Left lobe of liver (tissue), 2 donors: ENCODE data around the gene RNF7. TPM values are rescaled to one million over a fixed set of nuclear protein-coding genes. Genes with fewer than 3 reads are reported as not detected.
"Not testable (repeated sequence)": the region's sequence is repeated elsewhere in the genome, so short reads cannot be mapped to it uniquely, and the experiment has no call there.

Experiments
- ATAC-seq: fragments of 200-7000 bp; cut with Tn5 transposase; one replicate; pipeline ENCODE4 v1.9.1; 2020; ENCODE audit warnings: mild to moderate bottlenecking, moderate library complexity
- DNase-seq: peaks from one replicate; pipeline ENCODE4 v3.0.0-alpha.2; 2020; ENCODE audit warnings: low spot score
- total RNA-seq: library from RNA; stranded (reverse); gene quantifications from one replicate; pipeline ENCODE4 v1.2.1, GENCODE V29; 2021
- donor health status: DM: no; HTN: no; CAD: no; lungs with moderate emphysema.
- donor health status: DM: no; HTN: yes; CAD: no.

The RNF7 gene
- total RNA-seq, 1 donor from 2014 or later: 33.0 TPM

DNA sequence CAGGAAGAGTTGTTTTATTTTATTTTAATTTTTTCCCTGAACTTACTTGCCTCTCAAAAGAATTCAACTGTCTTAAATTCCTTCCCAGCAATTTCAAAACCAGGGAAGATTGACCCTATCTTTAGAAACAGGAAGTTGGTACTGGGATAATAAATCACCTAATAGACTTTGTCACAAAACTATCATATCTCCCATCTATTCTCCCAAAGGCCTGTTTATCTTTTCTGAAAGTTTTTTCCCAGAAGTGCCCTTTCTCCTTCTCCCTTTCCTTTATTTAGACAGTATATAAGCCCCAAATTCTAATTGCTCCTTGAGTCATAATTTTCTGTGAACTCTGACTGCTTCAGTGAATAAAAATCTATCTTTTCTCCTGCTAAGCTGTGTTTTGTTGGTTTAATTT lies 2.9 kb upstream of the RNF7 start:
- ATAC-seq: no peak

DNA sequence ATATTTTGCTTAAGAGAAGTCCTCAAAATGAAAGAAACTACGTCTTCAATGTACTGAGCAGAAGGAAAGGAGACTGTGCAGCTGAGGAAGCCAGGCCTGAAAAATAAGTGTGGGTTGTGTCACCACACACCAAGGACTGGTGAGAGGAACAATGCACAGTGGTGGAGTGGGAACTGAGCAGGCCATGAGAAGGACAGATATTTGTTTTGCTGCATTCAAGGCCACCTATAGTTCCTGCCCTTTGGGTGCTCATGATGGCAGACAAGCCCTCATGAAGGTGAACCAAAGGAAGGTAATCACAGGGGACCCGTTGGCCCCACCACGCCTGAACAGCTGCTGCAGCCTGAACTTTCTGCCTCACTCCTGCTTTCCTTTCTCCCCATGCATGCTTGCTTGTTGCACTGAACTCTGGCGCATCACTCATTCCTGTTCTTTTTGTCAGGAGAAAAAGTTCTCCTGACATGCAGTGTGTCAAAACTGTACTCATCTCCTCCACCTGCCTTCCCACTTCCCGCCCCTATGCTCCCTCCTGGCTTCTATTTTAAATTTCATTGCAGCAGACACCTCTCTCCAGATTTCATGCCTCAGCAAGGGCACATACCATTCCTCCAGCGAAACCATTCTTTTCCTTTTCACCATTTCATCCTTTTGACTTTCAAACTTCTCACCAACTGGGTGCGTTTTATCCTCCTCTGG lies 2.2 kb upstream of the RNF7 start:
- ATAC-seq: no peak
- DNase-seq: no peak

More for the DNA sequence above, 2.9 kb upstream of the RNF7 start:
- no peak for DNase-seq

DNA sequence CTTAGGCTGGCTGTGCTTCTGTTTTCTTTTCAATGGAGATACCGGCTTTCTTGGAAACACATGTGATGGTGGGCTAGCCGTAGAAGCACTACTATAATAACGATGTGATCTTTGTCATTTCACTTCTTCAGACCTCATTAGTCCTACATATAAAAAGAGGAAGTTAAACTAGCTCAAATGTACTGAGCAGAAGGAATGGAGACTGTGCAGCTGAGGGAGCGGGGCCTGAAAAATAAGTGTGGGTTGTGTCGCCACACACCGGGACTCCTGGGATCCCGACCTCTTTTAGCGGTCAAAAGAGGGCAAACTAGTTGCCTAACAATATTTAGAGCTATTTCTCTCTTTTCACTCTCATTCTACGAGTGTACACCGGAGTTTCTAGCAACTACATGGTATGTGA lies 1.0 kb upstream of the RNF7 start:
- DNase-seq: no peak
- ATAC-seq: no peak

DNA sequence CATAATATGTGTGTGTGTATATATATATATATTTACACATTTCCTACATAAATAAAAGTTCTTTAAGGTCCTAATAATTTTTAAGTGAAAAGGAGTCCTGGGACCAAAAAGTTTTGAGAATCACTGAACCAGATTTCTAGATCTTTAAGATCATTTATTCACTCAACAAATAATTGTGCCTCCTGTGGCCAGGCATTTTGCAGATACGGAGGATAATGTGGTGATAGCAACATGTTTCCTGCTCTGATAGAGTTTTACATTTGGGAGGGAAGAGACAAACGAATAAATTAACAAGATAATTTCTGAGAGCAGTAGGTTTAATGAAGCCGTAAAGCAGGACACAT lies 448 bp upstream of the RNF7 start:
- DNase-seq (no peak), ATAC-seq (no peak)

DNA sequence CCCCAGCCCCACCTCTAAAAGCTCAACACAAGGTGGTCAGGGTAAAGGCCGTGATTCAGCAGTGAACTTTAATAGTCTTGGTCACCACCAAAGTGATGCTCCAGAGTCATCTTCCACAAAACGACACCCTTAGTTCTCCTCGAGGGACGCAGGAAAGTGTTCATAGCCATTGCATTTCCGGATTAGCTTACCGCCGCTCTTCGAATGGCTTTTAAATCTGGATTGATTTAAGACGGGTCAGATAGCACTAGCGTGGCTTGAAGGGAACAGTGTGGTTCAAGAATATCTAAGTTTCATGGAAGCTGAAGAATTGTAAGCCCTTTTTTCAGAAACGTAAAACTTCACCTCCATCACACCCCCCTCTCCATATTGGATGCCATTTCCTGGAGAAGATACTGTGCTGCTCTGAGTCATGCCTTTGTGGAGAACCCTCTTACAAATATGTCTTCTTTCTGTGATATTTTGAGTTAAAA lies 829 bp downstream of the RNF7 start:
- DNase-seq (no peak), ATAC-seq (peak; percentile 17)

DNA sequence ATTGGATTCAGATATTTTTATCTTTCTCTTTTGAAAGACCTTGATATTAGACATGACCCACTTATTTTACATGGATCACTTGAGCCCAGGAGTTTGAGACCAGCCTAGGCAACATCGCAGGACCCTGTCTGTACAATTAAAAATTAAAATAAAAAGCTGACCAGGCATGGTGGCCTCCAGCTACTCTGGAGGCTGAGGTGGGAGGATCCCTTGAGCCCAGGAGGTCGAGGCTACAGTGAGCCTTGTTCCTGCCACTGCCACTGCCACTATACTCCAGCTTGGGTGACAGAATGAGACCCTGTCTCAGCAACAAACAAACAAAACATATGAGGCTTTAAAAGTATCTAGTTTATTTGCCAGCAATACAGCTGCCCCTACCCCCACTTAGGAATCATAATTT lies 1.6 kb downstream of the RNF7 start:
- DNase-seq (no peak), ATAC-seq (no peak)

DNA sequence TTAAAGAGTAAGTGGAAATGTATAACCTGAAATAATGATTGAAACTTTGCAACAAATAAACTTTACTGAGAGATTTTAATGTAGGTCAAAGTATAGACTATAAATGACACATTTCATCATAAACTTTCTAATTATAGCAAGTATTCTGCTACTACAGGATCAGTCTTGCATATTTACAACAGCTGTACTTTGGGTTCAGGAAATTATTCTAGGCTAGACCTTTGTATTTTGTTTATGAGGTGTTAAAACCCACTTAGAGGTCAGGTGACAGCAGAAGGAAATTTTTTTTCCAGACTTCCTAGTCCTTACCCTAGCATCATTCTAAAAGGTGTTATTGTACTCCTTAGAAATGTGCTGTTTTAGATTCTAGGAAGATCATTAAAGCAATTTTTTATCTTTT lies 2.3 kb downstream of the RNF7 start:
- no peak for ATAC-seq
- DNase-seq: no peak

DNA sequence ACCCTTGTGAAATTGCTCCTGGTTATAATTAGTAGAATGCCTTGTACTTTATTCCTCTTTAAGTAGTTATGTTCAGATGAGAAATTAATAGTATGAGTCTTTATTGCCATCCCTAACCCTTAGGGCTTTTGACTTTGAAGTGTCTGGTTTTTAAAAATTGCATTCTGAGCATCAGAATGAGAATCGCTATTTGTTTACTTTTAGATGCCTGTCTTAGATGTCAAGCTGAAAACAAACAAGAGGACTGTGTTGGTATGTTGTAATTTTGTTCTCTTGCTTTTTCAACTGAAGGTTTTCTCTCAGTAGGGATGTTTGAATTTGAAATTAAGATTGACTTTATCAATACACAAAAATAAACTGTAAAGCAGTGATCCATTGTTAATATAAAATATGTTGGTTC lies 5.2 kb downstream of the RNF7 start:
- no peak for ATAC-seq
- DNase-seq: no peak

DNA sequence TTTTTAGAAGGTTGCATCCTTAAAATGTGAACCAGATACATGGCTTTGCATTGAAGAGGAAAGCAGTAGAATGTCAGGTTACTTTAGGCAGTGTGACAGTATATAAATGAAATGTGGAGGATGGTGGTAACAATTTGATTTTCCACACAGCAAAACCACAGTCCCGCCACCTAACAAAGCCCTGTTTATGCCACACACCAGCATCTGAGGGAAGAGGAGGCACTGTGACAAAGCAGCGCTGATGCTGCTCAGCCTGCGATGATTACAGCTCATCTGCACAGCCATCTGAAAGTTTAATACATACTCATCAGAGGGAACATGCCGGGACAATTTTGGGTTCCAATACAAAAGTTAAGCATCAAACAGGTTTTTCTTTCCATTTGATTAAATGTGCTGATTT lies 8.9 kb downstream of the RNF7 start:
- no peak for DNase-seq
- no peak for ATAC-seq

DNA sequence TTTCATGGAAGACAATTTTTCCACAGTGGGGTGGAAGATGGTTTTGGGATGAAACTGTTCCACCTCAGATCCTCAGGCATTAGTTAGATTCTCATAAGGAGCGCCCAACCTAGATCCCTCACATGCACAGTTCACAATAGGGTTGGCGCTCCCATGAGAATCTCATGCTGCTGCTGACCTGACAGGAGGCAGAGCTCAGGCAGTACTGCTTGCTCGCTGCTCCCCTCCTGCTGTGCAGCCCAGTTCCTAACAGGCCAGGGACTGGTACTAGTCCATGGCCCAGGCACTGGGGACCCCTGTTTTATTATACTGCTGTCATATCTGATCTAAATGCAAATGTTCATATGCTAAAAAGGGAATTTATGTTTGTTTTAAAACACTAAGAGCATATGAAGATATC lies 15.3 kb downstream of the RNF7 start:
- no peak for DNase-seq

DNA sequence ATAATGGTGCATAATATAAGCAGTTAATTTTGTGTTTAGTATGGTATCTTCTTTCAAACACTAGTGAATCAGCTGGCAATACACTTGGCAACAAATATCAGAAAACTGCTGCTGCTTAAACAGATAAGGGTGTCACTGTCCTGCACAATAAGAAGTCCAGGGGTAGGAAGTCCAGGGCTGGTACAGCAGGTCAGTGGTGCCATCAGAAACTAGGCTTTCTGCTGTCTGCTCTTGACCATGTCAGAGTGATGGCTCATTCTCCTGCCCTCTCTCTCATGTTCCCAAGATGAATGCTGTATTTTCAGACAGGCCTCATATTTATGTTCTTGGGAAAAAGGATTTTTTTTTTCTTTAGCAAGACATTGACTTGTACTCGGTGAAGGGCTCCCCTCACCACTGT lies 15.9 kb downstream of the RNF7 start:
- DNase-seq (no peak), ATAC-seq (no peak)

More for the DNA sequence above, 15.3 kb downstream of the RNF7 start:
- no peak for ATAC-seq

DNA sequence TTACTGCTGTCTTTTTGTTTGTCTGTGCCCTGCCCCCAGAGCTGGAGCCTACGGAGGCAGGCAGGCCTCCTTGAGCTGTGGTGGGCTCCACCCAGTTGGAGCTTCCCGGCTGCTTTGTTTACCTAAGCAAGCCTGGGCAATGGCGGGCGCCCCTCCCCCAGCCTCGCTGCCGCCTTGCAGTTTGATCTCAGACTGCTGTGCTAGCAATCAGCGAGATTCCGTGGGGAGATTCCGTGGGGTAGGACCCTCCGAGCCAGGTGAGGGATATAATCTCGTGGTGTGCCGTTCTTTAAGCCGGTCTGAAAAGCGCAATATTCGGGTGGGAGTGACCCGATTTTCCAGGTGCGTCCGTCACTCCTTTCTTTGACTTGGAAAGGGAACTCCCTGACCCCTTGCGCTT lies 24.5 kb downstream of the RNF7 start:
- not testable (repeated sequence) for DNase-seq

DNA sequence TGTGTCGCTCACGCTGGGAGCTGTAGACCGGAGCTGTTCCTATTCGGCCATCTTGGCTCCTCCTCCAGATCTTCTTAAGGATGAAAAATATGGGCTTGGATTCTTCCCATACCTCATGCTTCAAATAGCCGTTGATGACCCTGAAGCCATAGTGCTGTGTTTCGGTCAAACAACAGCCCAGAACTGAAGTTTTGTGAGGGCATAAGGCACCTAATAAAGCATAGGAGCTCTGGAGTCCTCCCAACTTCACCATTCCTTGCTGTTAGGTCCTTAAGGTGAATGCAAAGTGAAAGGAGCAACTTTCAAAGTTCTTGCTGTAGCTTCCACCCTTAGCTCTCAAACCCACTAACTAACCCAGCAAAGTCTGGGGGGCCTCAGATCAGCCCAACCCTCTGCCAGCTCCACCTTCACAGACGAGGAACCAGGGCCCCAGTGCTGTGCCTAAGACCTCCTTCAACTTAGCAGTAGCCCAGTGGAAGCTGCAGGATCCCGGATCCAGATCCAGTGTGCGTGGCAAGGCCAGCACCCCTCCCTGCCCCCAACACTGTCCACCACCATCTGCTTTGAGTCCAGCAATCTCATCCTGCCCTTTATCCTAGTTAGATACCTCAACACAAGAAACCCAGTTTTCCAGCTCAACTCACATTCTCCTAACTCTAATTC lies 25.1 kb downstream of the RNF7 start, which contains the start of gene GRK7:
Gene GRK7 (plus strand): TSS at position 321 of the 663 bp plus-strand sequence. CDS start 14,877 bp downstream, outside the sequence.
- no peak for ATAC-seq

More for the DNA sequence above, 24.5 kb downstream of the RNF7 start:
- not testable (repeated sequence) for ATAC-seq

DNA sequence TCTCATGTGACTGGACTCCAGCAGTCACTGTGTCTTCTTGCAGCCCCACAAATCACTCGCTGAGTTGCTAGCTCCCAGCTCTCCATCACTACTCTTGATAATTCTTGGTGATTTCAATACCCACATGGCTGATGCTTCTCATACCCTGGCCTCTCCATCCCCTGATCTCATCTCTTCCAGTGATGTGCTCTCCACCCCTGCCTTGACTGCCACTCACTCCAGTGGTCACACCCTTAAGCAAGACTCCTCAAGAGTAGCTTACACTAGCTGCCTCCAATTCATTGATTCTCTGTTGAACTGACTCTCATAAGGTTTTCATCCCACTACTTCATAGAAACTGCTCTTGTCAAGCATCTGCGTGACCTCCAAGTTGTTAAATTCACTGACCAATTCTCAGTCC lies 25.9 kb downstream of the RNF7 start:
- DNase-seq: no peak
- ATAC-seq: no peak

More for the DNA sequence above, 25.1 kb downstream of the RNF7 start, which contains the start of gene GRK7:
- no peak for DNase-seq

DNA sequence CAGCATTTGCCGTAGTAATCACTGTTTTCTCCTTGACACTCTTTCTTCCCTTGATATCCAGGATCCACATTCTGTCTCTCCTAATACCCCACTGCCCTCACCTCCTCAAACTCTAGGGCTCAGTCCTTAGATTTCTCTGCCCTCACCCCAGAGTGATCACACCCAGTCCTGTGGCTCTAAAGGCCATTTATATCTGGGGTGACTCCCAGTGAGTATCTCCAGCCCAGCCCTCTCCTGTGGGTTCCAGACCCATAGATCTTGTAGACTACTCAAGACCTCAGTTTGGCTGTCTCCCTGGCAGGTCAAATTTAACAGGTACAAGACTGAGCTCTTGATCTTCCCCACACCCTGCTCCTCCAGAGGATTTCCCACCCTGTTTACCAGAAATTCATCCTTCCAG lies 26.4 kb downstream of the RNF7 start:
- ATAC-seq: no peak
- no peak for DNase-seq

DNA sequence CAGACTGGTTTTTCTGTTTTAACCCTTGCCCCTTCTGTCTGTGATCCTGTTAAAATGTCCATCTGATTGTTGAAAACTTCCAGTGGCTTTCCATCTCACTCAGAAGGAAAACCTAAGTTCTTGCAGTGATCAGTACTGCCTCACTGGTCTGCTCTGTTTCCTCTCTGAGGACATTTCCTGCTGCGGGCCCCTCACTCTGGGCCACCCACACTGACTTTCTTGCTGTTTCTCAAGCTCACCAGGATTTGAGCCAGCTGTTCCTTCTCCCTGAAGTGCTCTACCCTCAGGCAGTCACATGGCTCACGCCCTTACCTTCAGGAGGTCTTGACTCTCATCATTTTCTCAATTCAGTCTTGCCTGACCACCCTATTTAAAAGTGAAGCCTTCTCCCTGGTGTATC lies 26.9 kb downstream of the RNF7 start:
- ATAC-seq: no peak
- DNase-seq: no peak

DNA sequence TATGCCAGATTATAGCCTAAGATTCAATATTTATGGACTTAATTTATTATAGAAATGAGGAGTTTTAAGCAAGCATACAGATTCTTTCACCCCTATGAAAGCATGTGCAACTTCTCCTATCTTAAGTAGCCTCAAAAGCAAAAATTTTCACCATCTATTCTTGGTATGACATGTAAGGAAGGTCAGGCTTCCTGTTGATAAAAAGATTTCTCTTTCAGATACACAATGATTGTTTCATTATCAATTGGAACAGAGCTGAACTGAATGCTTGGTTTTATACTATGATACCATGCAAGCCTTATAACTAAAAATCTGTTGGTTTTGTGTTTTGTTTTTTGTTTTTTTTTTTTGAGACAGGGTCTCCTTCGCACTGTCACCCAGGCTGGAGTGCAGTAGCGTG lies 29.0 kb downstream of the RNF7 start:
- DNase-seq (no peak), ATAC-seq (no peak)

DNA sequence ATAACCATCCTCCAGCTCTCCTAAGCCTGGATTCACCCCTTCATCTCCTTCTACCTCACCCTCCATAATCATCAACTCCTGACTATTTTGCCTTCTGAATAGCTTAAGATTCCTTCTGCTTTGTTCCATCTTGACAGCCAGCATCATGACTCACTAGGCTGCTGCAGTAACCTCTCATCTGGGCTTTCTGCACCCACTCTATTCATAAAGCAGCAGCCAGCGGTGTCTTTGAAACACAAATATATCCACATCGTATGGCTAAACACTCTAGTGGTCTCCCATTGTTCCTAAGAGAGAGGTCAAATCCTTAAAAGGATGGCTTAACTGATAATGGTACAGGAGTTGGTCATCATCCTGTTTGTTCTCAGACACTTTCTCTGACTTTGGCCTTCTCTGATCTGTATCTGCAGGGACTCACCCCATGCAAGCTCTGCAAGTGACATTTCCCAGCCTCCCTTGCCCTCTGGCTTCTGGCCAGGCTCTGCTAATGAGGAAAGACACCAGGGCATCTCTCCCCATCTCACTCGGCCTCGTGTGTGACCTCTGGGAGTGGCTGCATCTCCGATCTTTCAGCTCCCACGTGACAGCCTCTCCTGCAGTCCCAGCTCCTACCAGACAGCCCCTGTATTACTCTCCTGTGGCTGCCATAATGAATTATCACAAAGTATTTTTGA lies 31.3 kb downstream of the RNF7 start:
- ATAC-seq: no peak

DNA sequence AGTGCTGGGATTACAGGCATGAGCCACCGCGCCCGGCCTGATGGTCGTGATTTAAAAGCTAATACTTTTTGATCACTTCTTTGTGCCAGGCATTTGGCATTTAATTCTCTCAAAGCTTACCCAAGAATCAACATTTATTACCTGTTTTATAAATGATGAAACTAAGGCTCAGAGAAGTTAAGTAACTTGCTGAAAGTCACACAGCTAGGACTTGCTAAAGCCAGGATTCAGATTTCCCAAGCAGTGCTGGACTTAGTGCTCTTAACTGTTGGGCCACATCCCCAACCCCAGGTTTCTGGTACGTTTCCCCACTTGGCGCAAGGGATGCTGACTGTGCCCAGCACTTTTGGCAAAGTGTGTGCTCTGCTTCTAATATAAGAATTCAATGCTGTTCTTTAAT lies 35.6 kb downstream of the RNF7 start:
- DNase-seq (no peak), ATAC-seq (no peak)

More for the DNA sequence above, 31.3 kb downstream of the RNF7 start:
- DNase-seq: no peak

DNA sequence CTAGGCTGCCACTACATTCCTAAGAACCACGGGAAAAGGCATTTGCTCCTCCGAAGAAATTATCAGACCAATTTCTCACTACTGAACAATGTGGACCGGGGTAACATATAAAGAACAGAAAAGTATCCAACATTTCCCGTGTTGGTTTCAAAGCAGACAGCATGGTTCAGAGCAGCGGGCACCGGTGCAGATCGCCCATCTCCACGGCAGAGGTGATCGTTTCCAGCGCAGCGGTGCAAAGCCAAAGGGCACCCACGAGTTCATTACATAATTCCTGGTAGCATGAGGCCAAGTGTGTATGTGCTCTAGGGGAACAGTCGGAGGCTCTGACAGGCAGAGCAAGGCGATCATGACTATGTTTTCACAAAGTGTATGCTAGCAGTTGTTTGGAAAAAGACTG lies 38.3 kb downstream of the RNF7 start:
- ATAC-seq (no peak), DNase-seq (no peak)

DNA sequence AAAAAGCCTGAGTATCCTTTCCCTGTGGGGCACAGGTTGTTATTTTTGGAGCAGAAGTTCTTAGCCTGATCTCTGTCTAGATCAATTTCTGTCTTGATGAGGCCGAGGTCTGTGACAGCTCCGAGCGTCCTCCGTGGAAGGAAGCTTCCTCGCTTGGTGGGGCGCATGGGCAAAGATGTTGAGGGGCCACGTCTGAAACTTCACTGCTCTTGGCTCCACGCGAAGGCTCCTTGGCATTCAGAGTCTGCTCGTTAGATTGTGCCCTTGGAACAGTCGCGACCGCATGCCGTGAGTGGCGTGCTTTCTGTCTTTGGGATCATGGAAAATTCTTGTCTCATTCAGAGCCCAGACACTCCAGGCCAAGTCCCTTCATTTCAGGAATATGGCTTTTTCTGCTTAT lies 38.8 kb downstream of the RNF7 start:
- ATAC-seq: no peak
- no peak for DNase-seq
